ENCODE data around the gene UBE4B. TPM values are rescaled to one million over a fixed set of nuclear protein-coding genes. Genes with fewer than 3 reads are reported as not detected.

UBE4B gene
- total RNA-seq, 1 experiment from 2014 or later: 40.3 TPM

DNA sequence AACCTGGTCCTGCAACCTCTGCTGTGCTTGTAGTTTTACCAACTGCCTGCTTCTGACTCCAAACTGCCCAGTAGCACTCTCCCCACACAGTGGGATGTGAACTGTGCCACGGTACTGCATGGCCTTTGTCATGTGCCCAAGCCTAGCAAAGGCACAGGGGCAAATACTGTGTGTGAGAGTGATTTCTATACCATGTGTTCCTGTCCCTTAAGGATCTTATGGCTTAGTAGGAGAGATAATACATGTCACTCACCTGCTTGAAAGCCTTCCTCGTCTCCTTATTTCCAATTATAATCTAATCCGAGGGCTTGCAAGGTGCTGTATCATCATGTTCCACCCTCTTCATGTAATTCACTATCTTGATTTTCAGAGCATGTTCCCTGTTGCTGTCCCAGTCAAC is 51.3 kb downstream of the UBE4B start:
- CTCF ChIA-PET: no interaction called here
- intact Hi-C loops (cut with micrococcal nuclease; ENCODE audit: unreplicated experiment): no loop called here
- no TSS peak for BruUV-seq (replicated peaks)
- no peaks in the 10 kb centered on the region for H3K27me3 ChIP-seq (replicated peaks; ENCODE audit: control insufficient read depth, insufficient read depth, low read length)
- Mint-ChIP-seq H3K36me3 (ENCODE audit: insufficient read depth, unreplicated experiment) (no peaks in the 10 kb centered on the region), H3K27ac (ENCODE audit: unreplicated experiment) (peak overlapping the region; percentile 58), H3K4me3 (ENCODE audit: unreplicated experiment) (no peak overlapping the region), H3K9me3 (ENCODE audit: unreplicated experiment) (no peaks in the 10 kb centered on the region), H3K27me3 (ENCODE audit: insufficient read depth, unreplicated experiment) (no peaks in the 10 kb centered on the region), H3K4me1 (ENCODE audit: low read depth, unreplicated experiment) (peaks cover 24% of the 10 kb centered on the region)
- DNase-seq: no peak
- peaks cover 31% of the 10 kb centered on the region for H3K4me1 ChIP-seq
- POLR2A ChIA-PET: no interaction called here
- no peaks in the 10 kb centered on the region for H3K9me3 ChIP-seq
- TF ChIP-seq, protein P1, sequence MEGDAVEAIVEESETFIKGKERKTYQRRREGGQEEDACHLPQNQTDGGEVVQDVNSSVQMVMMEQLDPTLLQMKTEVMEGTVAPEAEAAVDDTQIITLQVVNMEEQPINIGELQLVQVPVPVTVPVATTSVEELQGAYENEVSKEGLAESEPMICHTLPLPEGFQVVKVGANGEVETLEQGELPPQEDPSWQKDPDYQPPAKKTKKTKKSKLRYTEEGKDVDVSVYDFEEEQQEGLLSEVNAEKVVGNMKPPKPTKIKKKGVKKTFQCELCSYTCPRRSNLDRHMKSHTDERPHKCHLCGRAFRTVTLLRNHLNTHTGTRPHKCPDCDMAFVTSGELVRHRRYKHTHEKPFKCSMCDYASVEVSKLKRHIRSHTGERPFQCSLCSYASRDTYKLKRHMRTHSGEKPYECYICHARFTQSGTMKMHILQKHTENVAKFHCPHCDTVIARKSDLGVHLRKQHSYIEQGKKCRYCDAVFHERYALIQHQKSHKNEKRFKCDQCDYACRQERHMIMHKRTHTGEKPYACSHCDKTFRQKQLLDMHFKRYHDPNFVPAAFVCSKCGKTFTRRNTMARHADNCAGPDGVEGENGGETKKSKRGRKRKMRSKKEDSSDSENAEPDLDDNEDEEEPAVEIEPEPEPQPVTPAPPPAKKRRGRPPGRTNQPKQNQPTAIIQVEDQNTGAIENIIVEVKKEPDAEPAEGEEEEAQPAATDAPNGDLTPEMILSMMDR (IDR thresholded peaks at IDR 0.05; ENCODE audit: insufficient read depth in 1 of 2, low read depth in 1 of 2, low read length in 1 of 2, severe bottlenecking in 1 of 2, unreplicated experiment in 1 of 2): no peak
- no peaks in the 10 kb centered on the region for H3K36me3 ChIP-seq (ENCODE audit: control insufficient read depth, insufficient read depth, low read length)
- no peak overlapping the region for H3K4me3 ChIP-seq (ENCODE audit: low read depth, low read length)

DNA sequence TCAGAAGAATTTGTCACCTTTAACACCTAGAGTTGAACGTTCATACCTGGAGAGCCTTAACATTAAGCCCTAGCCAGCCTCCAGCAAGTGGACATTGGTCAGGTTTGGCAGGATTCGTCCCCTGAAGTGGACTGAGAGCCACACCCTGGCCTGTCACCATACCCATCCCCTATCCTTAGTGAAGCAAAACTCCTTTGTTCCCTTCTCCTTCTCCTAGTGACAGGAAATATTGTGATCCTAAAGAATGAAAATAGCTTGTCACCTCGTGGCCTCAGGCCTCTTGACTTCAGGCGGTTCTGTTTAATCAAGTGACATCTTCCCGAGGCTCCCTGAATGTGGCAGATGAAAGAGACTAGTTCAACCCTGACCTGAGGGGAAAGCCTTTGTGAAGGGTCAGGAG is 52.3 kb downstream of the UBE4B start:
- intact Hi-C loops (cut with micrococcal nuclease; ENCODE audit: unreplicated experiment): no loop called here
- TF ChIP-seq, protein P1 (IDR thresholded peaks at IDR 0.05; ENCODE audit: insufficient read depth in 1 of 2, low read depth in 1 of 2, low read length in 1 of 2, severe bottlenecking in 1 of 2, unreplicated experiment in 1 of 2): no peak
- peak; percentile 70 to 84 for DNase-seq
- no peak overlapping the region for H3K4me3 ChIP-seq (ENCODE audit: low read depth, low read length)
- Mint-ChIP-seq H3K36me3 (ENCODE audit: insufficient read depth, unreplicated experiment) (no peaks in the 10 kb centered on the region), H3K27ac (ENCODE audit: unreplicated experiment) (peak overlapping the region; percentile 58), H3K27me3 (ENCODE audit: insufficient read depth, unreplicated experiment) (no peaks in the 10 kb centered on the region), H3K4me1 (ENCODE audit: low read depth, unreplicated experiment) (peaks cover 24% of the 10 kb centered on the region), H3K4me3 (ENCODE audit: unreplicated experiment) (no peak overlapping the region), H3K9me3 (ENCODE audit: unreplicated experiment) (no peaks in the 10 kb centered on the region)
- H3K36me3 ChIP-seq (ENCODE audit: control insufficient read depth, insufficient read depth, low read length): no peaks in the 10 kb centered on the region
- H3K27me3 ChIP-seq (replicated peaks; ENCODE audit: control insufficient read depth, insufficient read depth, low read length): no peaks in the 10 kb centered on the region
- ChIA-PET POLR2A (interaction anchor here (0.6 kb wide), 1 partner anchor 39 kb away, joined by 3 read pairs; no protein-coding TSS in a partner anchor), CTCF (no interaction called here)
- no TSS peak for BruUV-seq (replicated peaks)
- H3K9me3 ChIP-seq: no peaks in the 10 kb centered on the region
- H3K4me1 ChIP-seq: peaks cover 31% of the 10 kb centered on the region

DNA sequence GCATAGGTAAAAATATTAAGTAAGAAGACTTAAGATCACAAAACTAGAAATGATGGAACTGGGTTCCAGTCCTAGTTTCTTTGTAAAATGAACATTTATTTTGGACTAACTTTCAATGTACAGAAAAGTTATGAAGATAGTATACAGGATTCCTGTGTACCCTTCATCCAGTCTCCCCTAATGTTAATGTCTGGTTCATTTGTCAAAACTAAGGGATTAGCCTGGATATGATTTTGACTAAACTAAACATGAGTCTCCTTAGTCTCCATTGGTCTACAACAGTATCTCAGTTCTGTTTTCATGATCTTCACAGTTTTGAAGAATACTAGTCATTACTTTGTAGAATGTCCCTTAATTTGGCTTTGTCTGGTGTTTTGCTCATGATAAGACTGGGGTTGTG is 54.5 kb downstream of the UBE4B start:
- Mint-ChIP-seq H3K36me3 (ENCODE audit: insufficient read depth, unreplicated experiment) (no peaks in the 10 kb centered on the region), H3K27me3 (ENCODE audit: insufficient read depth, unreplicated experiment) (no peaks in the 10 kb centered on the region), H3K9me3 (ENCODE audit: unreplicated experiment) (no peaks in the 10 kb centered on the region), H3K4me1 (ENCODE audit: low read depth, unreplicated experiment) (peaks cover 24% of the 10 kb centered on the region), H3K4me3 (ENCODE audit: unreplicated experiment) (no peak overlapping the region), H3K27ac (ENCODE audit: unreplicated experiment) (no peak overlapping the region)
- intact Hi-C loops (cut with micrococcal nuclease; ENCODE audit: unreplicated experiment): no loop called here
- ChIA-PET CTCF (no interaction called here), POLR2A (no interaction called here)
- no TSS peak for BruUV-seq (replicated peaks)
- Histone ChIP-seq H3K27me3 (replicated peaks; ENCODE audit: control insufficient read depth, insufficient read depth, low read length) (no peaks in the 10 kb centered on the region), H3K4me1 (peaks cover 27% of the 10 kb centered on the region), H3K36me3 (ENCODE audit: control insufficient read depth, insufficient read depth, low read length) (no peaks in the 10 kb centered on the region), H3K4me3 (ENCODE audit: low read depth, low read length) (no peak overlapping the region), H3K9me3 (no peaks in the 10 kb centered on the region)
- TF ChIP-seq, protein P1 (IDR thresholded peaks at IDR 0.05; ENCODE audit: insufficient read depth in 1 of 2, low read depth in 1 of 2, low read length in 1 of 2, severe bottlenecking in 1 of 2, unreplicated experiment in 1 of 2): no peak
- no peak for DNase-seq

All from Caco-2 (cell line).